GM18498 (cell line): ENCODE measurements around the gene CRK.
"Not testable (repeated sequence)": the region's sequence is repeated elsewhere in the genome, so short reads cannot be mapped to it uniquely, and the experiment has no call there.

Source experiments
- ATAC-seq: cut with Tn5 transposase; IDR thresholded peaks from one replicate; pipeline ENCODE4 v1.9.1; 2021; ENCODE audit warnings: mild to moderate bottlenecking, moderate library complexity; ENCODE audit not compliant: unreplicated experiment

The CRK gene

GRCh38 chr17:1467898-1468492, 12.0 kb upstream of the CRK start:
- ATAC-seq: no peak

DNA sequence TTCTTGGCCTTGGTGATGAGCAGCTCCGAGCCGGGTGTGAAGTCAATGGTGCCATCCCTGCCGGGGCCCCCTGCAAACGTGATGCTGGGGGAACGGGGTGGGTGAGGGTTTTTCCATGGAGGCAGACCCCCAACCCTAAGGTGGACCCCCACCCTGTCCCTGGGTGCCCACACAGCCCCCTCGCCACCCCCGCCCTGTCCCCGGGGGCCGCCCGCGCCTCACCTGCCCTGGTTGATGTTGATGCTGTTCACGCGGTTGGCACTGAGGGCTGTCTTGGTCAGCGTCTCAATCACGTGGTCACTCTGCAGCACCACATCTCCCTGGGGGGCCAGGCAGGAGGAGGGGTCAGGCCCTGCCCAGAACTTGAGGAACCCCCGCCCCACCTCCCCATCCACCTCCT, 11.2 kb upstream of the CRK start:
- ATAC-seq: no peak

DNA sequence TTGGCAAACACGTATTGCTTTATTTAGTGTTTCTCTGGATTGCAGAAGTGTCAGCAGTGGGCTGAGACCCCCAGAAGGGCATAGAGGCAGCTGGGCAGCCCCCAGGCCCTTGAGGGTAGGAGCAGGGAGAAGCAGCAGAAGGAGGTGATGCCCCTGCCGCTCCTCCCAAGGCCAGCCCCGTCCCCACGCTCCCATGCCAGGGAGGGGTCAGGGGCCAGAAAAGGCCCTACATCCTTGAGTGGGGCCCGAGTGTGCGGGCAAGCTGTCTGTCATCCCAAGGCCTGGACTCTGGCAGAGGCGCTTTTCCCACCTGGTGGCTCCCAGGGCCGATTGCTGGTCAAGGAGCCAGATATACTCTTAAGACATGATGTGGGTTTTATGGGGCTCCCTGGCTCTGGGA, 8.2 kb upstream of the CRK start:
- ATAC-seq: no peak

GRCh38 chr17:1462164-1463112, 6.4 kb upstream of the CRK start:
- ATAC-seq: no peak

GRCh38 chr17:1461198-1461944, 5.3 kb upstream of the CRK start:
- ATAC-seq: no peak

- ATAC-seq: no peak
These were observed 4.2 kb upstream of the CRK start for GRCh38 chr17:1460233-1460632.

DNA sequence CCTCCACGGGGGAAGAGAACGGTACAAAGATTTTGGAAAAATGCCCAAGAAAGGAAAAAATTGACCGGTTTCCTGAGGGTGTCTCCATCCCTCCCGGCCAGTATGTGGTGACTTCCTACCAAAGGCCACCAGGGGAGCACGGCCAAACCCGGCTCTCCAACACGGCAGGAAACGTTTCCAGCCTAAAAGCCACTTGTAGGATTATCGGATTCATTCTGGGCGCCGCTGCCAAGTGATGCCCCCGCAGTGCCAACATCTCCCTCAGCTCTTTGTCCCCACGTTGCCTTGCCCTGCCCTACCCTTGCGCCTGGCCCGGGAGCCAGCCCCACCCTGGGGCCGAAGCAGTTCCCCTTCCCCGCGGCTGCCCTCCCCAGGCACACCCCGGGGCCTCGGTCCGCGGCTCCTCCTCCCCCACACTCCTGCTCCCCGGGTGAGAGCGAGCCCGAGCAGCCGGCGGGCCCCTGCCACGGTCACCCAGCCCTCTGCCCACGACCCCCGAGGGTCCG, 688 bp downstream of the CRK start:
- peak; percentile 33 for ATAC-seq

DNA sequence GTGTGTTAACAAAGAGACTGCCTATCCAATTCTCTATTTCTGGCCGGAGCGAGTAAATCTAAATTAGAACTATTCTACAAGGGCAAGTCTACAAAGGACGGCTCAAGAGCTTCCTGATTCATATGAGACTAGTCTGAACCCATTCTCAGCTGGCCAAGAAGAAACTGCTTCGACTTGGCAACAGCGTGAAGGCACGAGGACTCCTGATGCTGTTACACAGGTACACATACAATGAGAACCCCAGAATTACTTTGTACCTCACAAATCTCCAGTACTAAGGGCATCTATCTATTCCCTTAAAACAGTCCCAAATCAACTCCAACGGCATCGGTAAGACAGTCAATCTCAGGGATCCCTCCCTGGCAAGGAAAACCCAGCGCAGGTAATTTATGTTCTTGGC, 1.5 kb downstream of the CRK start:
- ATAC-seq: no peak

GRCh38 chr17:1453694-1454093, 2.3 kb downstream of the CRK start:
- not testable (repeated sequence) for ATAC-seq

- ATAC-seq: no peak
These were observed 3.2 kb downstream of the CRK start for GRCh38 chr17:1452836-1453235.

DNA sequence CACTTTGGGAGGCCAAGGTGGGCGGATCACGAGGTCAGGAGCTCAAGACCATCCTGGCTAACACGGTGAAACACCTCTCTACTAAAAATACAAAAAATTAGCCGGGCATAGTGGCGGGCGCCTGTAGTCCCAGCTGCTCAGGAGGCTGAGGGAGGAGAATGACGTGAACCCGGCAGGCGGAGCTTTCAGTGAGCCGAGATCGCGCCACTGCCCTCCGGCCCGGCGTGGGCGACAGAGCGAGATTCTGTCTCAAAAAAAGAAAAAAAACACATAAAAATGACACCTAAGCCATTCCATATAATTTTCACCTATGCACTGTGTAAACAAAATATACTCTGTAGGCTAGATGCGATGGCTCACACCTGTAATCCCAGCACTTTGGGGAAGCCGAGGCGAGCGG, 5.8 kb downstream of the CRK start:
- not testable (repeated sequence) for ATAC-seq

DNA sequence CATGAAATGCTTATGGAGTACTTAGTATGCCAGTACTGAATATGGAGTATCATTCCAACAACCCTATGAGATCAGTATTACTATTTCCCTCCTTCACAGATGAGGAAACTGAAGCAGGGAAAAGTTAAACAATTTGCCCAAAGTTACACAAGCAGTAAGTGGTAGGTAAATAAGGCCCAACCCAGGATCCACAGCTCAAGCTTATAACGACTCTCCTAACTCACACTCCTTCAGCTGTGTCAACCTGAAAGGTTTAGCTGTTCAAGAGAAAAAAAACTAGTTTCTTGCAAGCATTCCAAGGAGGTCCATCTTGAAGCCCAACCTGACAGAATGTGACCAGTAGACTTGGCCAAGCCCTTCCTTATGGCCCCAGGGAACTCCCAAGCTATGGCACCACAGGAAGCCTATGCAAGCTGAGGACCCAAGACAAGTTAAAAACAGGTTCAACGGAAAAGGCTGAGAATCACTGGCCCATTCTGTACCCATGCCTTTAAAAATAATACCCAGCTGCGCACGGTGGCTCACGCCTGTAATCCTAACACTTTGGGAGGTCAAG, 6.5 kb downstream of the CRK start:
- no peak for ATAC-seq

DNA sequence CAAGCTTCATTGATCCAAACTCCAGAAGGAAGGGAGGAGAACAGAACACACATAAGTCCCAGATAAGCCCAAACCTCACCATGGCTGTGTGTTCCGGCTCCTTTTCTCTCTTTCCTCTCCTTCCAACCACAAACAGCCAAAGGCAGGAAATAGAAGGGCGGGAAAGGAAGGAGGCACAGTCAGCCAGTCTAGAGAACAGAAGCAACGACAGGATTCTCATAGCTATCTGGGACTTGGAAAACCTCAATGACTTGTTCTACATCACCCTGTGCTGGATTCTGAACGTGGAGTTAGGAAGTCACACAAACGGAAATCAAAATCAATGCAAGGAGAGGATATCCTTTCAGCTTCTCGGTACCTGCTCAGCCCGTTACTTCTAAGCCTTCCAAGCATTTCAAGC, 9.0 kb downstream of the CRK start:
- no peak for ATAC-seq

DNA sequence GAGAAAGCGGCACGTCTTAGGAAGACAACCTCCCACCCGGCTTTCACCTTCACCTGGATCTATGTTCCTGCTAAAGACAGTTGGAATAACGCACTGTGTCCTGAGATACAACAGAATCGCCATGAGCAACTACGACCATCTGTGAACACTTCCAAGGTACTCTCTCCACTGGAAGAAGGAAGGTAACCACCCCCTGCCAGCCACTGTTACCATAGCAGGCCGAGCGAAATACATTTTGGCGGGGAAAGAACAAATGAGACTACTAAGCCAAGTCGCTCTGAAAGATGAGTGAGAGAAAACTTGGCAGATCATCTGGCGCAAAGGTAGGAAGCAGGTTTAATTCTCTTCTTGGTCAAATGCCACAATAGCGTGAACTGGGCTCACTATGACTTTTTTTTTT, 9.8 kb downstream of the CRK start:
- no peak for ATAC-seq

DNA sequence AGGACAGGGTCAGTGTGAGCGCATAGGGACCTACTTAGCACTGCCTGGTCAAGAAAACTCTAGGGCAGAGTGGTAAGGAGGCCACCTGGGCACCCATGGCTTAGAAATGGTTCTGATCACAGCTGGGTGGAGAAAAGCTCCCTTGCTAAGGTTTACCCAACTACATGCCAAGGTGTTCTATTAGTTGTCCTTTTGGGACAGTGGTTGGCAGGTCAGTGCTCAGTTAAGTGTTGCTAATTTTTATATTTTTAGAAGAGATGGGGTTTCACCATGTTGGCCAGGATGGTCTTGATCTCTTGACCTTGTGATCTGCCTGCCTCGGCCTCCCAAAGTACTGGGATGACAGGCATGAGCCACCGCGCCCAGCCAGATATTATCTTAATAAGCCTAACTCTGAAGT, 10.3 kb downstream of the CRK start:
- not testable (repeated sequence) for ATAC-seq

DNA sequence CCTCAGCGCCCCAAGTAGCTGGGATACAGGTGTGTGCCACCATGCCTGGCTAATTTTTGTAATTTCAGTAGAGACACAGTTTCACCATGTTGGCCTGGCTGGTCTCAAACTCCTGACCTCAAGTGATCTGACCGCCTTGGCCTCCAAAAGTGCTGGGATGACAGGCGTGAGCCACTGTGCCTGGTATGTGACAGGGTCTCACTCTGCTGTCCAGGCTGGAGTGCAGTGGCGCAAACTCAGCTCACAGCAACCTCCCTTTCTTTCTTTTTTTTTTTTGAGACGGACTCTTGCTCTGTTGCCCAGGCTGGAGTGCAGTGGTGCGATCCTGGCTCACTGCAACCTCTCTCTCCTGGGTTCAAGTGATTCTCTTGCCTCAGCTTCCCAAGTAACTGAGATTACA, 13.3 kb downstream of the CRK start:
- ATAC-seq: not testable (repeated sequence)

- ATAC-seq: no peak
These were observed 13.8 kb downstream of the CRK start for GRCh38 chr17:1442187-1442586.

- ATAC-seq: no peak
These were observed 15.1 kb downstream of the CRK start for GRCh38 chr17:1440921-1441320.

DNA sequence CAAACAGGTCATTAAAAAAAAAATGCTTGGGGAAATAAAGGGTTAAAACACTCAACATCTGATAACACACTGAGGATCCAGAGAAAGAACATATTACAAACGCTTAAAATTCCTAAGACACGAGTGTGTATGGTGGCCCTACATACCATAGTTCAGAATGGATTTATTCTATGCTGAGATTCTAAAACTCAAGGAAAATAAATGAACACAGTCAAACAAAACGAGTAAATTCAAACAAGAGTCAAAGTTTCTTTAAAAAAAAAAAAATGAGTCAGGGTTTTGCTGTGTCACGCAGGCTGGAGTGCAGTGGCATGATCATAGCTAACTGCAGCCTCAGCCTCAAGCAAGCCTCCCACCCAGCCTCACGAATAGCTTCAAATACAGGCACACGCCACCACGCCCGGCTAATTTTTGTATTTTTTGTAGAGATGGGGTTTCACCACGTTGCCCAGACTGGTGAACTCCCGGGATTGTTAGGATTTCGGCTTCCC, 17.4 kb downstream of the CRK start:
- ATAC-seq: no peak

DNA sequence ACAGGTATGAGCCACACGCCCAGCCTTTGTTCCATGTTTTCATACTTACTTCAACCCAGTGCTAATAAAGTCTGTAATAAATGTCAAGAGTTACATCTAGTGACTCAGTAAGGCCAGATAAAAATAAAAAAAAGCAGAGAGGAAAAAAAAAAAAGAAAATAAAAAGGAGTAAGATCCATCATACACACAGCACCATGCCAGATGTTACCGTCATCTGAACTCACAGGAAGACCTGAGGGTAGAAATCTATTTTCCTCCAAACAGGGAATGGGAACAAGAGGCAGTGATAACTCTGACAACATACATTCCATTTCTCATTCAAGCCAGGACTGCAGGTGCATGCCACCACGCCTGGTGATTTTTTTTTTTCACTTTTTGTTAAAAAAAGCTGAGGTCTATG, 20.7 kb downstream of the CRK start:
- ATAC-seq: no peak

GRCh38 chr17:1434150-1434549, 21.9 kb downstream of the CRK start:
- no peak for ATAC-seq
